ENCODE data around the gene ARHGEF28. TPM values are rescaled to one million over a fixed set of nuclear protein-coding genes. Genes with fewer than 3 reads are reported as not detected.

ARHGEF28 gene
- total RNA-seq, 3 donors from 2014 or later (not counting 1 experiment from before 2014, with no cell fraction given), result 2.3 to 7.1 (median 5.8) TPM

DNA sequence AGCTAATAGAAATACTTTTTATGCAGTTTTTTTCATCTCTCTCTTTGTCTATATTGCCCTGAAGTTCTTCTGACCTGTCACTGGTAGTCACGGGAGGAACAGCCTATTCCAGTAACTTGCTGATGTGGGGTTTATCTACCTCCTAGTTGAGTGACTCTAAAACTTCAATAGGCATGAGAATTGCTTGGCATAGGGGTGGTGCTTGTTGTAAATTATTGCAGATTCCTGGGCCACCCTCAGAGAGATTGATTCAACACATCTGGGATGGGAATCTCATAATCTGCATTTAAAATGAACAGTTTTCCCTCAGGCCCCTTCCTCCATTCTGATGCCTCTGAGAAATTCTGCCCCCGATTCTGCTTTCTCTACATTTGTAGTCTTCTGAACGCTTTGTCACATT, 184.4 kb downstream of the ARHGEF28 start:
- no peaks in the 10 kb centered on the region for H3K36me3 ChIP-seq (ENCODE audit: control insufficient read depth, insufficient read depth, low read length)
- H3K4me1 ChIP-seq (ENCODE audit: control insufficient read depth, insufficient read depth, low read length), result no peaks in the 10 kb centered on the region
- Mint-ChIP-seq H3K9me3 (no peaks in the 10 kb centered on the region), H3K27me3 (ENCODE audit: low read depth in 2 of 2) (peaks cover 9 to 10% of the 10 kb centered on the region in 2 donors), H3K4me3 (no peak overlapping the region), H3K27ac (no peak overlapping the region), H3K4me1 (no peaks in the 10 kb centered on the region), H3K36me3 (no peaks in the 10 kb centered on the region)
- intact Hi-C loops (cut with micrococcal nuclease), result no loop called here
- H3K4me3 ChIP-seq (ENCODE audit: low read length), result no peak overlapping the region
- no peaks in the 10 kb centered on the region for H3K27me3 ChIP-seq (ENCODE audit: control insufficient read depth, insufficient read depth, low read length)
- no peak overlapping the region for H3K27ac ChIP-seq (ENCODE audit: low read length)
- no peaks in the 10 kb centered on the region for H3K9me3 ChIP-seq (ENCODE audit: control insufficient read depth, insufficient read depth, low read length)
- DNase-seq (no peak), ATAC-seq (no peak)
- WGBS (ENCODE audit: insufficient coverage), result 89% methylated on average over 3 of the region's 3 CpGs
- TF ChIP-seq, protein P1, sequence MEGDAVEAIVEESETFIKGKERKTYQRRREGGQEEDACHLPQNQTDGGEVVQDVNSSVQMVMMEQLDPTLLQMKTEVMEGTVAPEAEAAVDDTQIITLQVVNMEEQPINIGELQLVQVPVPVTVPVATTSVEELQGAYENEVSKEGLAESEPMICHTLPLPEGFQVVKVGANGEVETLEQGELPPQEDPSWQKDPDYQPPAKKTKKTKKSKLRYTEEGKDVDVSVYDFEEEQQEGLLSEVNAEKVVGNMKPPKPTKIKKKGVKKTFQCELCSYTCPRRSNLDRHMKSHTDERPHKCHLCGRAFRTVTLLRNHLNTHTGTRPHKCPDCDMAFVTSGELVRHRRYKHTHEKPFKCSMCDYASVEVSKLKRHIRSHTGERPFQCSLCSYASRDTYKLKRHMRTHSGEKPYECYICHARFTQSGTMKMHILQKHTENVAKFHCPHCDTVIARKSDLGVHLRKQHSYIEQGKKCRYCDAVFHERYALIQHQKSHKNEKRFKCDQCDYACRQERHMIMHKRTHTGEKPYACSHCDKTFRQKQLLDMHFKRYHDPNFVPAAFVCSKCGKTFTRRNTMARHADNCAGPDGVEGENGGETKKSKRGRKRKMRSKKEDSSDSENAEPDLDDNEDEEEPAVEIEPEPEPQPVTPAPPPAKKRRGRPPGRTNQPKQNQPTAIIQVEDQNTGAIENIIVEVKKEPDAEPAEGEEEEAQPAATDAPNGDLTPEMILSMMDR (IDR thresholded peaks at IDR 0.05), result no peak

DNA sequence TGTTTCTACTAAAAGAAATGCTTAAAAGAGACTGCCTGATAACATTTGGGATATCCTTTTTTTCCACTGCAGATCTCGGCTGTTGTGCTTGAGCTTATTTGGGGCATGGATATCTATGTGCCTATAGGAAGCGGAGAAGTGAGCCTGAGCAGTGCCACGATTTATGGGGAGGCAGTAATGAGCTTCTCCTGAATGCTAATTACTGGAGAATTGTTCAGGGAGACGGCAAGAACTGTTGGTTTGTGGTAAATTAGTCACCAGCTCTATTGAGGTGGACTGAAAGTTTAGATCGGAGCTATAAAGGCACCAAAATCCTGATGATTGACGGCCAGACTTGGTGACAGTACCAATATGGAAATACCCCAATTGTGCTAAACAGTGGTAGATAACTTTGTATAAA, 186.5 kb downstream of the ARHGEF28 start:
- no peaks in the 10 kb centered on the region for H3K9me3 ChIP-seq (ENCODE audit: control insufficient read depth, insufficient read depth, low read length)
- intact Hi-C loops (cut with micrococcal nuclease), result no loop called here
- H3K9me3 Mint-ChIP-seq, result no peaks in the 10 kb centered on the region
- H3K4me3 ChIP-seq (ENCODE audit: low read length), result no peak overlapping the region
- 86% methylated on average over 6 of the region's 6 CpGs for WGBS (ENCODE audit: insufficient coverage)
- H3K36me3 ChIP-seq (ENCODE audit: control insufficient read depth, insufficient read depth, low read length), result no peaks in the 10 kb centered on the region
- no peak for DNase-seq
- H3K4me1 ChIP-seq (ENCODE audit: control insufficient read depth, insufficient read depth, low read length), result no peaks in the 10 kb centered on the region
- H3K27ac Mint-ChIP-seq, result no peak overlapping the region
- H3K27ac ChIP-seq (ENCODE audit: low read length), result no peak overlapping the region
- ATAC-seq, result no peak
- TF ChIP-seq, protein P1 (IDR thresholded peaks at IDR 0.05), result no peak
- no peaks in the 10 kb centered on the region for H3K36me3 Mint-ChIP-seq
- H3K27me3 ChIP-seq (ENCODE audit: control insufficient read depth, insufficient read depth, low read length), result no peaks in the 10 kb centered on the region
- peaks cover 9 to 12% of the 10 kb centered on the region in 2 donors for H3K27me3 Mint-ChIP-seq (ENCODE audit: low read depth in 2 of 2)
- no peaks in the 10 kb centered on the region for H3K4me1 Mint-ChIP-seq
- H3K4me3 Mint-ChIP-seq, result no peak overlapping the region

DNA sequence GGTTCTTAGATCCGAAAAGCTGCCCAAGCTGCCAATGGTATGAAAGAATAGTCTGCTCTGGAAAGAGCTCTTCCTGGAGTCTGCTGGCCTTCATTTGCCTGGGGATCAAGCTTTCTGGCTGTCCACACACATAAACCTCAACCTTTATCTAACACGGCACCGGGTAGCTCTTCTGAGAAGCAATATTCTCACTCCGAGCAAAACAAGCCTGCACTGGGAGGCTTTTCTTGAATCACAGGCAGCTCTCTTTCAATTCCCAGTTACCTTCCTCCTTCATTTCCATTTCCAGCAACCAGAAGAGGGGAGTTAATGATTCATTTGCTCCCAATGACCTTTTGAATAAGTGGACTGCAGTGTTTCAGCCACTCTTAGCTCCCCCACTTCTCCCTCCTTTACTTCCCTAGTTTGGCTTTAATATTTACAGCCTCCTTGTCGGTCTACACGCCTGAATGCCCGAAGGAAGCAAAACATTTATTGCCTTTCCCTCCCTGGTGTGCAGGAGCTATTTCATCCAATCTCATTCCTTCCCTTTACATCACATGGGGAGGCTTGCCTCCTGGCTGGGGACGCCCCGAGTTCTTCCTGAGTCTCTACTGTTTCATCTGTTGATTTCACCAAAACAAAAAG, 187.1 kb downstream of the ARHGEF28 start:
- TF ChIP-seq, protein P1 (IDR thresholded peaks at IDR 0.05), result no peak

More for the DNA sequence above, 187.1 kb downstream of the ARHGEF28 start:
- DNase-seq (no peak), ATAC-seq (no peak)
- no peaks in the 10 kb centered on the region for H3K36me3 Mint-ChIP-seq
- no peaks in the 10 kb centered on the region for H3K4me1 Mint-ChIP-seq
- H3K9me3 ChIP-seq (ENCODE audit: control insufficient read depth, insufficient read depth, low read length), result no peaks in the 10 kb centered on the region
- intact Hi-C loops (cut with micrococcal nuclease), result no loop called here
- H3K4me3 Mint-ChIP-seq, result no peak overlapping the region
- no peak overlapping the region for H3K27ac Mint-ChIP-seq
- WGBS (ENCODE audit: insufficient coverage), result 72% methylated on average over 9 of the region's 9 CpGs
- peaks cover 9 to 12% of the 10 kb centered on the region in 2 donors for H3K27me3 Mint-ChIP-seq (ENCODE audit: low read depth in 2 of 2)
- H3K27ac ChIP-seq (ENCODE audit: low read length), result no peak overlapping the region
- H3K4me3 ChIP-seq (ENCODE audit: low read length), result no peak overlapping the region
- H3K4me1 ChIP-seq (ENCODE audit: control insufficient read depth, insufficient read depth, low read length), result no peaks in the 10 kb centered on the region
- H3K27me3 ChIP-seq (ENCODE audit: control insufficient read depth, insufficient read depth, low read length), result no peaks in the 10 kb centered on the region
- H3K9me3 Mint-ChIP-seq, result no peaks in the 10 kb centered on the region
- no peaks in the 10 kb centered on the region for H3K36me3 ChIP-seq (ENCODE audit: control insufficient read depth, insufficient read depth, low read length)
